Suppressor macrophage treated with lipopolysaccharide for 4 hours (primary cell): ENCODE measurements around the gene CASP9.

Experiments
- DNase-seq: peaks from one replicate; pipeline ENCODE4 v3.0.0-alpha.2; 2020

Gene CASP9

GRCh38 chr1:15444468-15445389 is 79.3 kb downstream of the CASP9 start:
- no peak for DNase-seq

DNA sequence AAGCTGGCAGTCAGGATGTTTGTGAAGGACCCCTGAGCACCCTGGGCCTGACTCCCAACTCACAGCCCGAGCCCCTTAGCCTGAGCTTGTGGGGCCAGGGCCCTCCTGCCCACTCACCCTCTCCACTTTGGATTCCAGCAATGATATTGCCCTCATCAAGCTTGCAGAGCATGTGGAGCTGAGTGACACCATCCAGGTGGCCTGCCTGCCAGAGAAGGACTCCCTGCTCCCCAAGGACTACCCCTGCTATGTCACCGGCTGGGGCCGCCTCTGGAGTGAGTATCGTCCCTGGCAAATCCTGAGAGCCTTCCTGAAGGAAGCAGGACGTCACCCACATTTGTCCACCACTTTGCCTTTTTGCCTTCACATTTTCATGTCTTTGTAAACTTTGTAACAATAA is 80.7 kb downstream of the CASP9 start:
- DNase-seq: no peak

GRCh38 chr1:15442759-15443158 is 81.3 kb downstream of the CASP9 start:
- no peak for DNase-seq

DNA sequence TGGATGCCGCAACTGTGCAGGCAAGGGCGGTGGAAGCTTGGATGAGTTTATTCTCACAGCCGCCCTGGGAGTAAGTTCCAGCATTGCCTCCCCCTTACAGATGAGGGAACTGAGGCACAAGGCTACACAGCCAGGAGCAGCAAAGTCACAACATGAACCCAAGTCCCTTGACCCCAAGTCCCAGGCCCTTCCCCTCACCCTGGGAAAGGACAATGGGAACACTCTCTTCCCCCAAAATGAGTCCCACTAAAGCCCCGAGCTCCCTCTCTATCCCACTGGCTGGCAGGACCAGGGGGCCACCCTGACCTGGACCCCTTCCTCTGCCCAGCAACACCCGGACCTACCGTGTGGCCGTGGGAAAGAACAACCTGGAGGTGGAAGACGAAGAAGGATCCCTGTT is 81.9 kb downstream of the CASP9 start:
- no peak for DNase-seq
